ENCODE results near the gene SLC22A23.
A peak's percentile ranks its signal among the peaks of the same experiment; 100 is the strongest.

SLC22A23 gene

GRCh38 chr6:3368685-3369084, 88.2 kb downstream of the SLC22A23 start:
- no peak for DNase-seq

- no peak for DNase-seq
Measured at GRCh38 chr6:3367630-3368029, 89.2 kb downstream of the SLC22A23 start.

- DNase-seq: no peak
Measured at GRCh38 chr6:3366596-3367413, 90.0 kb downstream of the SLC22A23 start.

- DNase-seq: no peak
Measured at GRCh38 chr6:3364391-3364790, 92.5 kb downstream of the SLC22A23 start.

- no peak for DNase-seq
Measured at GRCh38 chr6:3363296-3364025, 93.4 kb downstream of the SLC22A23 start.

- DNase-seq: no peak
Measured at GRCh38 chr6:3361312-3362037, 95.4 kb downstream of the SLC22A23 start.

- no peak for DNase-seq
Measured at GRCh38 chr6:3360727-3361045, 96.2 kb downstream of the SLC22A23 start.

- no peak for DNase-seq
Measured at GRCh38 chr6:3359973-3360726, 96.7 kb downstream of the SLC22A23 start.

GRCh38 chr6:3359101-3359752, 97.6 kb downstream of the SLC22A23 start:
- DNase-seq: no peak

GRCh38 chr6:3358413-3359100, 98.3 kb downstream of the SLC22A23 start:
- no peak for DNase-seq

- DNase-seq: no peak
Measured at GRCh38 chr6:3357678-3358077, 99.2 kb downstream of the SLC22A23 start.

GRCh38 chr6:3356824-3357420, 99.9 kb downstream of the SLC22A23 start:
- DNase-seq: no peak

- DNase-seq: peak; percentile 65
Measured at GRCh38 chr6:3356056-3356823, 100.6 kb downstream of the SLC22A23 start.

GRCh38 chr6:3355358-3356055, 101.3 kb downstream of the SLC22A23 start:
- no peak for DNase-seq

- DNase-seq: no peak
Measured at GRCh38 chr6:3355011-3355357, 101.9 kb downstream of the SLC22A23 start.

- no peak for DNase-seq
Measured at GRCh38 chr6:3353939-3354338, 102.9 kb downstream of the SLC22A23 start.

GRCh38 chr6:3353213-3353903, 103.5 kb downstream of the SLC22A23 start:
- no peak for DNase-seq

GRCh38 chr6:3352678-3353077, 104.2 kb downstream of the SLC22A23 start:
- no peak for DNase-seq

- no peak for DNase-seq
Measured at GRCh38 chr6:3351829-3352524, 104.9 kb downstream of the SLC22A23 start.

All from NCI-H187 treated with DMSO at 0.1 percent for 48 hours (cell line).